K562 (cell line): ENCODE results near the gene NME9.

Experiments used
- BCL6 ChIP-seq: fragments of 250-450 bp; sonication (Bioruptor Pico); IDR thresholded peaks from 2 replicates; pipeline ENCODE4 v1.4.0; 2020
- CTCF ChIP-seq, 3 experiments: IDR thresholded peaks in 2 of 3; conservative IDR thresholded peaks in 1 of 3; 2 replicates each; pipeline ENCODE4 v1.5.1; 2011 to 2012; ENCODE audit warnings: low read length in 3 of 3, mild to moderate bottlenecking in 3 of 3, control low read depth in 2 of 3, improper control_type of control experiment in 1 of 3, inconsistent platforms in 1 of 3, low read depth in 1 of 3, mixed read lengths in 1 of 3, moderate library complexity in 1 of 3; ENCODE audit not compliant: insufficient read depth in 2 of 3
- DNMT1 ChIP-seq: fragments of 450-650 bp; IDR thresholded peaks from 2 replicates; pipeline ENCODE4 v1.6.1; 2016; ENCODE audit warnings: antibody characterized with exemption, mild to moderate bottlenecking
- EP300 ChIP-seq: IDR thresholded peaks from 2 replicates; pipeline ENCODE4 v1.6.1; 2012; ENCODE audit warnings: low read length, improper control_type of control experiment
- HCFC1 ChIP-seq: IDR thresholded peaks from 2 replicates; pipeline ENCODE4 v1.6.1; 2012; ENCODE audit warnings: low read depth, low read length, improper control_type of control experiment
- JUND ChIP-seq, 2 experiments: IDR thresholded peaks; 2 replicates in 1 of 2; 3 replicates in 1 of 2; pipeline ENCODE4 v1.6.1; 2011; ENCODE audit warnings: borderline replicate concordance in 2 of 2, low read depth in 2 of 2, low read length in 2 of 2, improper control_type of control experiment in 1 of 2, missing biosample characterization in 1 of 2, missing genetic modification characterization in 1 of 2, missing genetic modification reagents in 1 of 2
- NFIC ChIP-seq: fragments of 450-650 bp; IDR thresholded peaks from 2 replicates; pipeline ENCODE4 v1.6.1; 2017; ENCODE audit warnings: mild to moderate bottlenecking, inconsistent platforms
- NKRF ChIP-seq: fragments of 450-650 bp; IDR thresholded peaks from 2 replicates; pipeline ENCODE4 v1.6.1; 2016; ENCODE audit warnings: borderline replicate concordance
- POLR2A ChIP-seq: fragments of 450-650 bp; conservative IDR thresholded peaks from 2 replicates; pipeline ENCODE4 v1.6.1; 2016
- POLR2AphosphoS5 ChIP-seq: IDR thresholded peaks from 2 replicates; pipeline ENCODE4 v1.6.1; 2011; ENCODE audit warnings: mild to moderate bottlenecking, low read depth, low read length, moderate library complexity; ENCODE audit not compliant: control insufficient read depth, insufficient read depth
- SUPT5H ChIP-seq: fragments of 450-650 bp; IDR thresholded peaks from 2 replicates; pipeline ENCODE4 v1.6.1; 2016
- ZSCAN32 ChIP-seq: fragments of 450-650 bp; formaldehyde crosslinking; IDR thresholded peaks from 2 replicates; pipeline ENCODE4 v1.4.0; 2020; ENCODE audit warnings: mild to moderate bottlenecking, moderate library complexity
- ZZZ3 ChIP-seq: fragments of 450-650 bp; IDR thresholded peaks from 2 replicates; pipeline ENCODE4 v1.6.1; 2016; ENCODE audit warnings: antibody characterized with exemption, mild to moderate bottlenecking, moderate library complexity

GRCh38 chr3:138310494-138310893 is 19.2 kb downstream of the NME9 start:
- no peak for TF ChIP-seq ZZZ3
- no peak for TF ChIP-seq NFIC
- no peak for TF ChIP-seq HCFC1
- TF ChIP-seq NKRF: no peak
- TF ChIP-seq ZSCAN32 (CRISPR knock-in tag): no peak
- no peak for TF ChIP-seq DNMT1
- no peak for TF ChIP-seq JUND (IDR thresholded peaks at IDR 0.05; ENCODE audit: borderline replicate concordance, low read depth, low read length)
- TF ChIP-seq JUND (tag; IDR thresholded peaks at IDR 0.05; ENCODE audit: borderline replicate concordance, low read depth, low read length): no peak
- no peak for TF ChIP-seq POLR2AphosphoS5
- no peak for TF ChIP-seq POLR2A
- no peak for TF ChIP-seq CTCF (IDR thresholded peaks at IDR 0.05 in 2 of 3, conservative IDR thresholded peaks at IDR 0.05 in 1 of 3; ENCODE audit: insufficient read depth in 2 of 3, low read depth in 1 of 3, low read length in 3 of 3)
- no peak for TF ChIP-seq EP300
- no peak for TF ChIP-seq BCL6
- no peak for TF ChIP-seq SUPT5H
